K562 (cell line): Measurements from ENCODE around the gene NOCT. TPM values are rescaled to one million over a fixed set of nuclear protein-coding genes. Genes with fewer than 3 reads are reported as not detected.

Experiments
- ATAC-seq: fragments of 200-7000 bp; cut with Tn5 transposase; 3 replicates; pipeline ENCODE4 v1.9.1; 2020; ENCODE audit warnings: moderate library complexity
- BruUV-seq: library from RNA; stranded (reverse); fragments of 400-500 nt; replicated peaks from 2 replicates; lab custom pipeline; 2021; lab: Mats Ljungman, UMichigan
- CTCF ChIA-PET: fragments of 300-600 bp; formaldehyde crosslinking; extraction: SDS; loops from one replicate; lab custom pipeline; 2021; ENCODE audit warnings: low intra/inter-chr PET ratio; lab: Yijun Ruan, JAX
- POLR2A ChIA-PET: fragments of 300-600, 350-650 bp; sonication (Branson Sonifier 250); formaldehyde crosslinking; extraction: SDS; loops from one replicate; lab custom pipeline; 2021; ENCODE audit warnings: antibody characterized with exemption, inconsistent platforms; lab: Yijun Ruan, JAX
- DNase-seq, 4 experiments: peaks; one replicate each; pipeline versions ENCODE4 v3.0.0 to v3.0.0-alpha.2; 2011 to 2018; ENCODE audit warnings: low spot score in 3 of 4, mixed read lengths in 3 of 4; ENCODE audit errors: extremely low read depth in 1 of 4
- FAIRE-seq: peaks from 2 replicates; lab custom pipeline; 2011; peaks lifted over from hg19 to GRCh38; lab: Jason Lieb, UNC
- H2AFZ ChIP-seq: 2 replicates; pipeline ENCODE4 v1.6.0; 2011; ENCODE audit warnings: low read depth, low read length, control low read depth, inconsistent platforms
- H3K27ac ChIP-seq: fragments of 200-600 bp; 3 replicates; pipeline ENCODE4 v1.8.0; 2011; ENCODE audit warnings: low read depth, mild to moderate bottlenecking, control low read depth, inconsistent platforms, low read length, moderate library complexity, mixed read lengths; ENCODE audit errors: extremely low read depth
- H3K27me3 ChIP-seq, 2 experiments: fragments of 300-600 bp in 1 of 2; 2 replicates in 1 of 2; 3 replicates in 1 of 2; pipeline versions ENCODE4 v1.6.0 to v1.8.0; 2011; ENCODE audit warnings: inconsistent platforms in 2 of 2, low read length in 2 of 2, mild to moderate bottlenecking in 1 of 2, mixed read lengths in 1 of 2, moderate library complexity in 1 of 2; ENCODE audit not compliant: control insufficient read depth in 2 of 2, insufficient read depth in 2 of 2
- H3K36me3 ChIP-seq: fragments of 300-600 bp; 3 replicates; pipeline ENCODE4 v1.8.0; 2011; ENCODE audit warnings: mild to moderate bottlenecking, low read length, inconsistent platforms; ENCODE audit not compliant: control insufficient read depth, insufficient read depth
- H3K4me1 ChIP-seq, 2 experiments: fragments of 200-600 bp in 1 of 2; replicated peaks in 1 of 2; 2 replicates in 1 of 2; 3 replicates in 1 of 2; pipeline versions ENCODE4 v1.5.1 to v1.8.0; 2011; ENCODE audit warnings: inconsistent platforms in 2 of 2, low read length in 2 of 2, mild to moderate bottlenecking in 1 of 2, mixed read lengths in 1 of 2, moderate library complexity in 1 of 2; ENCODE audit not compliant: control insufficient read depth in 2 of 2, insufficient read depth in 2 of 2
- H3K4me2 ChIP-seq: 2 replicates; pipeline ENCODE4 v1.6.1; 2011; ENCODE audit warnings: low read length, control low read depth, inconsistent platforms, mixed read lengths; ENCODE audit not compliant: insufficient read depth
- H3K4me3 ChIP-seq: fragments of 200-600 bp; sonication (generic), shearing (Covaris generic); 2 replicates; pipeline ENCODE4 v1.5.1; 2016; ENCODE audit warnings: control low read depth, inconsistent platforms
- H3K79me2 ChIP-seq: fragments of 200-600 bp; 3 replicates; pipeline ENCODE4 v1.8.0; 2011; ENCODE audit warnings: low read length, inconsistent platforms; ENCODE audit not compliant: control insufficient read depth, insufficient read depth
- H3K9ac ChIP-seq, 2 experiments: 2 replicates each; pipeline versions ENCODE4 v1.6.0 to v1.6.1; 2011; ENCODE audit warnings: low read depth in 2 of 2, low read length in 2 of 2, control low read depth in 1 of 2, inconsistent platforms in 1 of 2, mild to moderate bottlenecking in 1 of 2, mixed read lengths in 1 of 2; ENCODE audit not compliant: insufficient read depth in 1 of 2
- H3K9me1 ChIP-seq: one replicate; pipeline ENCODE4 v1.6.0; 2011; ENCODE audit warnings: inconsistent platforms, mild to moderate bottlenecking, low read length, moderate library complexity; ENCODE audit not compliant: control insufficient read depth, insufficient read depth
- H3K9me3 ChIP-seq: replicated peaks from 2 replicates; pipeline ENCODE4 v1.5.1; 2011; ENCODE audit warnings: low read depth, low read length, inconsistent platforms; ENCODE audit not compliant: control insufficient read depth, insufficient read depth
- H4K20me1 ChIP-seq: replicated peaks from 2 replicates; pipeline ENCODE4 v1.6.1; 2011; ENCODE audit warnings: low read length, inconsistent platforms, mixed read lengths; ENCODE audit not compliant: control insufficient read depth, insufficient read depth
- ARID1B ChIP-seq: fragments of 450-650 bp; IDR thresholded peaks from 2 replicates; pipeline ENCODE4 v1.6.1; 2016; ENCODE audit warnings: antibody characterized with exemption, mild to moderate bottlenecking, inconsistent platforms
- GATAD2B ChIP-seq: fragments of 450-650 bp; IDR thresholded peaks from 2 replicates; pipeline ENCODE4 v1.6.1; 2017; ENCODE audit warnings: mild to moderate bottlenecking, borderline replicate concordance
- MNT ChIP-seq, 2 experiments: fragments of 450-650 bp; conservative IDR thresholded peaks; 2 replicates each; pipeline ENCODE4 v1.6.1; 2017; ENCODE audit warnings: mild to moderate bottlenecking in 2 of 2, moderate library complexity in 2 of 2
- NELFE ChIP-seq: IDR thresholded peaks from 2 replicates; pipeline ENCODE4 v1.6.1; 2011; ENCODE audit warnings: mild to moderate bottlenecking; ENCODE audit not compliant: insufficient read depth, insufficient read length
- NFRKB ChIP-seq: fragments of 450-650 bp; IDR thresholded peaks from 2 replicates; pipeline ENCODE4 v1.6.1; 2016; ENCODE audit warnings: low read depth
- NKRF ChIP-seq: fragments of 450-650 bp; IDR thresholded peaks from 2 replicates; pipeline ENCODE4 v1.6.1; 2016; ENCODE audit warnings: borderline replicate concordance
- RREB1 ChIP-seq: fragments of 250-450 bp; sonication (Bioruptor Pico); IDR thresholded peaks from 2 replicates; pipeline ENCODE4 v1.4.0; 2020
- SMARCA5 ChIP-seq: fragments of 450-650 bp; IDR thresholded peaks from 2 replicates; pipeline ENCODE4 v1.6.1; 2016
- TAL1 ChIP-seq: fragments of 450-650 bp; IDR thresholded peaks from 2 replicates; pipeline ENCODE4 v1.6.1; 2016; ENCODE audit warnings: mild to moderate bottlenecking
- TARDBP ChIP-seq: fragments of 450-650 bp; IDR thresholded peaks from 2 replicates; pipeline ENCODE4 v1.6.1; 2016
- XRCC5 ChIP-seq: fragments of 200-400 bp; formaldehyde crosslinking; IDR thresholded peaks from 2 replicates; pipeline ENCODE4 v1.6.1; 2017; ENCODE audit warnings: low read depth, mild to moderate bottlenecking, low read length
- WGBS: fragments of 100-300 bp; shearing (Covaris generic); methylation state at CpG from one replicate; pipeline ENCODE4 v1.1.6; 2016; ENCODE audit warnings: low coverage, mixed read lengths; ENCODE audit not compliant: insufficient coverage; ENCODE audit errors: missing lambda C conversion rate; 5-methylcytosine and 5-hydroxymethylcytosine counted together
- in situ Hi-C: fragments of 300-500 bp; cut with MboI; formaldehyde crosslinking; loops from 4 replicates; pipeline ENCODE4 v1.15.0; 2018; ENCODE audit warnings: inconsistent platforms, mixed read lengths
- intact Hi-C: fragments of 100-400 bp; cut with micrococcal nuclease; formaldehyde crosslinking; loops from 2 replicates; pipeline ENCODE4 v1.14.2; 2022
- polyA plus RNA-seq, 8 experiments: library from polyadenylated mRNA; depleted of rRNA in 4 of 8; stranded (reverse) in 5 of 8; unstranded in 3 of 8; fragments of >200 nt; fragmentation: Nextera tagmentation in 2 of 8; fragmentation: Illumina TruSeq in 1 of 8; extraction: Ambion mirVana in 2 of 8; extraction: Trizol in 1 of 8; gene quantifications; 2 replicates each; pipeline versions ENCODE4 v1.2.1 to v1.2.3, GENCODE V29; 2011 to 2014; ENCODE audit warnings: inconsistent platforms in 1 of 8, missing spikeins in 1 of 8
- total RNA-seq, 7 experiments: library from RNA; depleted of rRNA in 6 of 7; stranded (reverse); fragments of >200 nt in 6 of 7; fragmentation: Illumina TruSeq in 2 of 7; extraction: Trizol in 2 of 7; gene quantifications; 2 replicates each; pipeline versions ENCODE4 v1.2.1 to v1.2.3, GENCODE V29; 2011 to 2021; ENCODE audit warnings: low replicate concordance in 1 of 7

NOCT gene
- total and polyA plus RNA-seq, 9 of the 15 experiments (the other 6 are each of a cell fraction or from before 2014, with no cell fraction given): 1.3 to 20.2 (median 11.1) TPM

- 2% methylated on average over 8 of the region's 9 CpGs for WGBS
- FAIRE-seq (peak; percentile 51), ATAC-seq (peak; percentile 1; the same call in 1 of the 3 replicates), DNase-seq (peak in 2 of 4 experiments; percentile 37 to 54)
- Histone ChIP-seq H3K4me2 (peak overlapping the region; percentile 75), H2AFZ (peak overlapping the region; percentile 95), H3K36me3 (peaks cover 17% of the 10 kb centered on the region), H3K27me3 (no peaks in the 10 kb centered on the region), H3K4me3 (peak overlapping the region; percentile 92; the same call in 1 of the 2 replicates), H4K20me1 (peaks cover 3% of the 10 kb centered on the region), H3K4me1 (peaks cover 24 to 32% of the 10 kb centered on the region in 2 experiments; a peak in 4 of 5 replicates), H3K9me1 (no peaks in the 10 kb centered on the region), H3K9ac (peak overlapping the region; percentile 83 to 98; a peak in 3 of 4 replicates), H3K27ac (peak overlapping the region; percentile 92), H3K79me2 (peaks cover 40% of the 10 kb centered on the region), H3K9me3 (no peaks in the 10 kb centered on the region)
- in situ Hi-C loops: no loop called here
- intact Hi-C loops: loop anchor here (5.0 to 10.0 kb wide), 4 partner anchors 68 to 770 kb away; partner anchors contain the start of genes ELF2 and SLC7A11
- POLR2A ChIA-PET: interaction anchor here (0.7 to 2.1 kb wide), 12 partner anchors 9 to 613 kb away, joined by 3 to 7 read pairs (median 4); no protein-coding TSS in a partner anchor
- BruUV-seq: TSS peak; percentile 84
- CTCF ChIA-PET: no interaction called here
- 0 out of 2 replicates have a peak, but pooled peaks have one; percentile 30 for TF ChIP-seq SMARCA5
- TF ChIP-seq TARDBP: no peak
- TF ChIP-seq NELFE: no peak
- TF ChIP-seq RREB1 (CRISPR knock-in tag): no peak
- peak; percentile 56; the same call in 1 of the 2 replicates for TF ChIP-seq NFRKB
- TF ChIP-seq NKRF: no peak
- TF ChIP-seq MNT (conservative IDR thresholded peaks at IDR 0.05): no peak
- no peak for TF ChIP-seq XRCC5
- TF ChIP-seq GATAD2B: no peak
- peak; percentile 73 for TF ChIP-seq ARID1B
- peak; percentile 8; the same call in 1 of the 2 replicates for TF ChIP-seq TAL1
These were observed 961 bp upstream of the NOCT start for GRCh38 chr4:139014371-139015268.
